ENCODE measurements around the gene CNTN4. TPM values are rescaled to one million over a fixed set of nuclear protein-coding genes. Genes with fewer than 3 reads are reported as not detected.
"Not testable (repeated sequence)": the region's sequence is repeated elsewhere in the genome, so short reads cannot be mapped to it uniquely, and the experiment has no call there.

Gene CNTN4
- total RNA-seq, 1 donor from 2014 or later, result not detected

- DNase-seq (ENCODE audit: low read depth in 2 of 2), result no peak
These were observed 800.1 kb downstream of the CNTN4 start for GRCh38 chr3:2898591-2899353.

- DNase-seq (ENCODE audit: low read depth in 2 of 2), result no peak
These were observed 805.4 kb downstream of the CNTN4 start for GRCh38 chr3:2904054-2904453.

- no peak for DNase-seq (ENCODE audit: low read depth in 2 of 2)
These were observed 810.2 kb downstream of the CNTN4 start for GRCh38 chr3:2908693-2909351.

- DNase-seq (ENCODE audit: low read depth in 2 of 2), result no peak
These were observed 812.3 kb downstream of the CNTN4 start for GRCh38 chr3:2910997-2911396.

GRCh38 chr3:2915826-2916225, 817.2 kb downstream of the CNTN4 start:
- no peak for DNase-seq (ENCODE audit: low read depth in 2 of 2)

GRCh38 chr3:2916640-2917039, 818.0 kb downstream of the CNTN4 start:
- not testable (repeated sequence) for DNase-seq (ENCODE audit: low read depth in 2 of 2)

- no peak for DNase-seq (ENCODE audit: low read depth in 2 of 2)
These were observed 821.4 kb downstream of the CNTN4 start for GRCh38 chr3:2920103-2920502.

GRCh38 chr3:2921452-2921851, 822.8 kb downstream of the CNTN4 start:
- no peak for DNase-seq (ENCODE audit: low read depth in 2 of 2)

GRCh38 chr3:2921903-2922302, 823.2 kb downstream of the CNTN4 start:
- DNase-seq (ENCODE audit: low read depth in 2 of 2), result no peak

GRCh38 chr3:2923390-2923789, 824.7 kb downstream of the CNTN4 start:
- no peak for DNase-seq (ENCODE audit: low read depth in 2 of 2)

- no peak for DNase-seq (ENCODE audit: low read depth in 2 of 2)
These were observed 828.6 kb downstream of the CNTN4 start for GRCh38 chr3:2927259-2927658.

- no peak for DNase-seq (ENCODE audit: low read depth in 2 of 2)
These were observed 830.9 kb downstream of the CNTN4 start for GRCh38 chr3:2929574-2929973.

- no peak for DNase-seq (ENCODE audit: low read depth in 2 of 2)
These were observed 832.6 kb downstream of the CNTN4 start for GRCh38 chr3:2931265-2931664.

- DNase-seq (ENCODE audit: low read depth in 2 of 2), result no peak
These were observed 835.9 kb downstream of the CNTN4 start for GRCh38 chr3:2934541-2934940.

GRCh38 chr3:2937055-2937454, 838.4 kb downstream of the CNTN4 start:
- no peak for DNase-seq (ENCODE audit: low read depth in 2 of 2)

GRCh38 chr3:2937592-2937991, 838.9 kb downstream of the CNTN4 start:
- DNase-seq (ENCODE audit: low read depth in 2 of 2), result no peak

- no peak for DNase-seq (ENCODE audit: low read depth in 2 of 2)
These were observed 840.0 kb downstream of the CNTN4 start for GRCh38 chr3:2938711-2939110.

GRCh38 chr3:2940062-2940461, 841.4 kb downstream of the CNTN4 start:
- no peak for DNase-seq (ENCODE audit: low read depth in 2 of 2)

- DNase-seq (ENCODE audit: low read depth in 2 of 2), result no peak
These were observed 846.0 kb downstream of the CNTN4 start for GRCh38 chr3:2944628-2945027.

GRCh38 chr3:2945121-2945520, 846.5 kb downstream of the CNTN4 start:
- DNase-seq (ENCODE audit: low read depth in 2 of 2), result no peak

GRCh38 chr3:2947536-2947935, 848.9 kb downstream of the CNTN4 start:
- DNase-seq (ENCODE audit: low read depth in 2 of 2), result no peak

- no peak for DNase-seq (ENCODE audit: low read depth in 2 of 2)
These were observed 850.2 kb downstream of the CNTN4 start for GRCh38 chr3:2948882-2949281.

- DNase-seq (ENCODE audit: low read depth in 2 of 2), result no peak
These were observed 851.5 kb downstream of the CNTN4 start for GRCh38 chr3:2950159-2950558.
